IMR-90 (cell line): ENCODE results near the gene TIFAB. TPM values are rescaled to one million over a fixed set of nuclear protein-coding genes. Genes with fewer than 3 reads are reported as not detected.

Experiments
- ATAC-seq: fragments of 200-7000 bp; cut with Tn5 transposase; 2 replicates; pipeline ENCODE4 v1.9.1; 2020; ENCODE audit warnings: low read depth, mild to moderate bottlenecking, moderate library complexity
- BruUV-seq: library from RNA; stranded (reverse); fragments of 400-500 nt; replicated peaks from 2 replicates; lab custom pipeline; 2021; lab: Mats Ljungman, UMichigan
- CTCF ChIA-PET: fragments of 300-600 bp; formaldehyde crosslinking; extraction: SDS; loops from one replicate; lab custom pipeline; 2021; ENCODE audit warnings: antibody characterized with exemption; lab: Yijun Ruan, JAX
- POLR2A ChIA-PET: fragments of 300-600 bp; sonication (Branson Sonifier 250); formaldehyde crosslinking; loops from one replicate; lab custom pipeline; 2022; ENCODE audit warnings: antibody characterized with exemption; ENCODE audit not compliant: unreplicated experiment; lab: Charles Lee
- DNase-seq: peaks from one replicate; pipeline ENCODE4 v3.0.0; 2013
- H2AFZ ChIP-seq: replicated peaks from 2 replicates; pipeline ENCODE3; 2013; ENCODE audit warnings: low read length, mild to moderate bottlenecking; ENCODE audit not compliant: poor library complexity
- H2AK5ac ChIP-seq: 2 replicates; pipeline ENCODE4 v1.6.1; 2013; ENCODE audit warnings: low read depth, low read length, inconsistent platforms
- H2AK9ac ChIP-seq: replicated peaks from 2 replicates; pipeline ENCODE3; 2013; ENCODE audit warnings: mild to moderate bottlenecking, low read depth, low read length, moderate library complexity; ENCODE audit not compliant: poor library complexity
- H2BK120ac ChIP-seq: 2 replicates; pipeline ENCODE4 v1.6.1; 2013; ENCODE audit warnings: low read depth, low read length, inconsistent platforms
- H2BK15ac ChIP-seq: 3 replicates; pipeline ENCODE4 v1.6.1; 2013; ENCODE audit warnings: low read depth, low read length, inconsistent platforms
- H2BK20ac ChIP-seq: 2 replicates; pipeline ENCODE4 v1.6.1; 2013; ENCODE audit warnings: low read depth, mild to moderate bottlenecking, inconsistent platforms, low read length, moderate library complexity
- H2BK5ac ChIP-seq: 2 replicates; pipeline ENCODE4 v1.6.1; 2013; ENCODE audit warnings: mild to moderate bottlenecking, low read depth, low read length, inconsistent platforms; ENCODE audit not compliant: poor library complexity, severe bottlenecking
- H3K14ac ChIP-seq: replicated peaks from 2 replicates; pipeline ENCODE4 v1.6.1; 2013; ENCODE audit warnings: low read depth, low read length, inconsistent platforms
- H3K18ac ChIP-seq: 2 replicates; pipeline ENCODE4 v1.6.1; 2013; ENCODE audit warnings: low read depth, low read length, control low read depth
- H3K23ac ChIP-seq: 2 replicates; pipeline ENCODE4 v1.6.1; 2013; ENCODE audit warnings: low read depth, low read length, inconsistent platforms
- H3K27ac ChIP-seq: 2 replicates; pipeline ENCODE4 v1.5.1; 2013; ENCODE audit warnings: mild to moderate bottlenecking, control low read depth, low read length; ENCODE audit not compliant: insufficient read depth
- H3K27me3 ChIP-seq: 2 replicates; pipeline ENCODE4 v1.6.1; 2013; ENCODE audit warnings: low read length; ENCODE audit not compliant: control insufficient read depth, insufficient read depth
- H3K36me3 ChIP-seq: 2 replicates; pipeline ENCODE4 v1.6.1; 2013; ENCODE audit warnings: low read length, mixed read lengths; ENCODE audit not compliant: control insufficient read depth, insufficient read depth
- H3K4ac ChIP-seq: 2 replicates; pipeline ENCODE4 v1.6.1; 2013; ENCODE audit warnings: low read depth, low read length, inconsistent platforms
- H3K4me1 ChIP-seq: 2 replicates; pipeline ENCODE4 v1.6.1; 2013; ENCODE audit warnings: low read length, mixed read lengths; ENCODE audit not compliant: control insufficient read depth, insufficient read depth
- H3K4me2 ChIP-seq: 2 replicates; pipeline ENCODE4 v1.6.1; 2013; ENCODE audit warnings: low read depth, mild to moderate bottlenecking, control low read depth, low read length, moderate library complexity
- H3K4me3 ChIP-seq: 2 replicates; pipeline ENCODE4 v1.5.1; 2013; ENCODE audit warnings: low read depth, mild to moderate bottlenecking, control low read depth, low read length, moderate library complexity; ENCODE audit not compliant: insufficient read depth
- H3K56ac ChIP-seq: 2 replicates; pipeline ENCODE4 v1.6.1; 2013; ENCODE audit warnings: low read length, inconsistent platforms; ENCODE audit not compliant: insufficient read depth; ENCODE audit errors: extremely low read depth
- H3K79me1 ChIP-seq, 2 experiments: 2 replicates each; pipeline ENCODE4 v1.6.1; 2013; ENCODE audit warnings: low read length in 2 of 2, inconsistent platforms in 1 of 2, low read depth in 1 of 2
- H3K9ac ChIP-seq: 2 replicates; pipeline ENCODE4 v1.6.1; 2013; ENCODE audit warnings: low read depth, low read length, control low read depth
- H3K9me1 ChIP-seq: 2 replicates; pipeline ENCODE4 v1.6.1; 2013; ENCODE audit warnings: low read length, inconsistent platforms; ENCODE audit not compliant: insufficient read depth
- H3K9me3 ChIP-seq: 2 replicates; pipeline ENCODE4 v1.6.1; 2013; ENCODE audit warnings: low read length; ENCODE audit not compliant: control insufficient read depth, insufficient read depth
- H4K20me1 ChIP-seq: 2 replicates; pipeline ENCODE4 v1.6.1; 2013; ENCODE audit warnings: low read length, inconsistent platforms; ENCODE audit not compliant: insufficient read depth
- H4K5ac ChIP-seq: 2 replicates; pipeline ENCODE4 v1.6.1; 2013; ENCODE audit warnings: mild to moderate bottlenecking, low read depth, low read length, control low read depth
- H4K8ac ChIP-seq, 2 experiments: 2 replicates each; pipeline ENCODE4 v1.6.1; 2013; ENCODE audit warnings: low read depth in 2 of 2, low read length in 2 of 2, control low read depth in 1 of 2, inconsistent platforms in 1 of 2
- H4K91ac ChIP-seq: 2 replicates; pipeline ENCODE4 v1.6.1; 2013; ENCODE audit warnings: low read depth, low read length, inconsistent platforms; ENCODE audit not compliant: insufficient read depth
- BHLHE40 ChIP-seq: fragments of 150-350 bp; IDR thresholded peaks from 2 replicates; pipeline ENCODE4 v1.6.1; 2016; ENCODE audit warnings: mild to moderate bottlenecking, low read depth, low read length
- CEBPB ChIP-seq: IDR thresholded peaks from 2 replicates; pipeline ENCODE4 v1.6.1; 2012; ENCODE audit warnings: low read depth, low read length, improper control_type of control experiment
- CHD1 ChIP-seq: IDR thresholded peaks from 2 replicates; pipeline ENCODE4 v1.6.1; 2012; ENCODE audit warnings: low read depth, low read length, improper control_type of control experiment
- CTCF ChIP-seq: conservative IDR thresholded peaks from 2 replicates; pipeline ENCODE4 v1.5.1; 2012; ENCODE audit warnings: mild to moderate bottlenecking, low read depth, low read length, improper control_type of control experiment
- FOS ChIP-seq: fragments of 150-350 bp; IDR thresholded peaks from 2 replicates; pipeline ENCODE4 v1.6.1; 2016; ENCODE audit warnings: low read depth, low read length
- MAFK ChIP-seq: IDR thresholded peaks from 2 replicates; pipeline ENCODE4 v1.6.1; 2012; ENCODE audit warnings: low read depth, low read length, improper control_type of control experiment
- MAZ ChIP-seq: IDR thresholded peaks from 2 replicates; pipeline ENCODE4 v1.6.1; 2012; ENCODE audit warnings: low read depth, mild to moderate bottlenecking, low read length, improper control_type of control experiment, moderate library complexity, borderline replicate concordance
- MXI1 ChIP-seq: IDR thresholded peaks from 2 replicates; pipeline ENCODE4 v1.6.1; 2012; ENCODE audit warnings: low read depth, mild to moderate bottlenecking, low read length, moderate library complexity, borderline replicate concordance
- NFE2L2 ChIP-seq: fragments of 150-350 bp; IDR thresholded peaks from 2 replicates; pipeline ENCODE4 v1.6.1; 2016; ENCODE audit warnings: low read depth, mild to moderate bottlenecking, low read length
- POLR2A ChIP-seq: IDR thresholded peaks from 2 replicates; pipeline ENCODE4 v1.6.1; 2012; ENCODE audit warnings: mild to moderate bottlenecking, low read depth, low read length
- RAD21 ChIP-seq: IDR thresholded peaks from 2 replicates; pipeline ENCODE4 v1.6.1; 2012; ENCODE audit warnings: low read length, improper control_type of control experiment
- RCOR1 ChIP-seq: IDR thresholded peaks from 2 replicates; pipeline ENCODE4 v1.6.1; 2012; ENCODE audit warnings: mild to moderate bottlenecking, low read length, improper control_type of control experiment; ENCODE audit not compliant: insufficient replicate concordance
- RFX5 ChIP-seq: IDR thresholded peaks from 2 replicates; pipeline ENCODE4 v1.8.0; 2012; ENCODE audit warnings: low read depth, mild to moderate bottlenecking, low read length, moderate library complexity
- SMC3 ChIP-seq: fragments of 150-350 bp; IDR thresholded peaks from 2 replicates; pipeline ENCODE4 v1.6.1; 2016; ENCODE audit warnings: low read depth, mild to moderate bottlenecking, antibody characterized with exemption, low read length, moderate library complexity
- USF2 ChIP-seq: fragments of 150-350 bp; IDR thresholded peaks from 2 replicates; pipeline ENCODE4 v1.6.1; 2017; ENCODE audit warnings: mild to moderate bottlenecking, antibody characterized with exemption, low read length, low read depth
- WGBS, 2 experiments: methylation state at CpG; one replicate each; pipeline versions ENCODE4 v1.1.5 to v1.1.7; 2013; ENCODE audit warnings: missing lambda C conversion rate in 2 of 2; ENCODE audit not compliant: insufficient read length in 1 of 2; ENCODE audit errors: extremely low coverage in 2 of 2; 5-methylcytosine and 5-hydroxymethylcytosine counted together
- dilution Hi-C: fragments of 300-500 bp; cut with HindIII; formaldehyde crosslinking; loops from one replicate; pipeline ENCODE4 v1.14.3; 2018; ENCODE audit warnings: low sequenced_read_pairs; ENCODE audit not compliant: unreplicated experiment
- in situ Hi-C: fragments of 300-500 bp; cut with MboI; formaldehyde crosslinking; loops from 3 replicates; pipeline ENCODE4 v1.14.3; 2019; ENCODE audit warnings: low sequenced_read_pairs, inconsistent platforms, mixed read lengths
- intact Hi-C: fragments of 100-400 bp; cut with micrococcal nuclease; formaldehyde crosslinking; loops from 2 replicates; pipeline ENCODE4 v1.10.0; 2022
- polyA plus RNA-seq, 3 experiments: library from polyadenylated mRNA; depleted of rRNA; stranded (reverse); fragments of >200 nt; gene quantifications; 2 replicates each; pipeline ENCODE4 v1.2.3, GENCODE V29; 2012; ENCODE audit warnings: low replicate concordance in 1 of 3
- total RNA-seq: library from RNA; depleted of rRNA; stranded (reverse); fragments of >200 nt; gene quantifications from 2 replicates; pipeline ENCODE4 v1.2.3, GENCODE V29; 2012

The TIFAB gene
- total and polyA plus RNA-seq, 2 of the 4 experiments (the other 2 are of a cell fraction) = not detected

DNA sequence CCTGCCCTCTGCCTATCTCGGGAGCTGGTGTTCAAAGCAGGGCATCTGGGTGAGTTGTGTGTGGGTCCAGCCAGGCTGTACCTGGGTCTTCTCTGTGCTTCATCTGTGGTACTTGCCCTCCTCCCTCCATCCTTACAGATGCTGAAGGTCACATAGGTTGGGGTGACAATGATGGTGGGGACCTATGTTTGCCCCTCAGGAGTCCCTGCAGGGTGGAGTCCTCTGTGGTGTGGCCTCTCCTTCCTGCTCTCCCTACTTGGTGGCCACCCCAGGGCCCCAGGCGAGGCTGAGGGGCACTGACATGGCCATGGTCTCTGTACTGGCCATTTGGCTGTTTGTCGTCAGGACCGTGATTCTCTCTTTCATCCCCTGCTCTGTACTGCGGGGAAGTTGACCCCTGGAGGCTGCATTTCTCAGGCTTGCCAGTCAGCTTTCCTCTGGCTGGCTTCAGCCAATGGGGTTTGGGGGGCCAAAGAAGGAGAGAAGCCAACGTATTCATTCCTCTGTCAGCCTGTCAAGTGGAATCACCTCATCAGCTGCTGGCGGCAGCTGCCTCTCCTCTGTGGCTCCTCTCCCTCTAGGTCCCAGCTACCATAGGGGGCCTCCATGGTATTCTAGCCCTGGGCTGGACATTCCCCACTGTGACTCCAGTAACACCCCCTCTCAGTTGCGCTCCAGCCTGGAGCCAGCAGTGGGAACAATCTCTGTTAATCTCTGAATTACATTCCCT, 9.6 kb downstream of the TIFAB start (continued):
- no peak for TF ChIP-seq RFX5

DNA sequence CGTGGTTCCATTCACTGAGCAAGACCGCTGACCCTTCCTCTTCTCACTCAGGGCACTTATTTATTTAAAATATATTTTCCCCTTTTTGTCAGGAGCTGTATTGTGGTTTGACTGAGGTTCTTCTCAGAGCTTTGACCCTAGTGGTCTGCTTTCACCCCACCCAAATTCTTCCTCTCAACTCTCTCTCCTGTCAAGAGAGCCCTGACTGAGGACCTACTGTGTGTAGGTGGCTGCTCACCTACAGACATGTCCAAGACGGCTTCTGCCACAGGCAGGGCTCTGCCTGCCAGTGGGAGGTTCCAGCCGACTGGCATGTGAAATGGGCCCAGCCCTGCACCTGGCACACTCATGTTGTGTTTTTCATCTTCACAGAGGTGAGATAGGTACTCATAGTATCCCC, 10.2 kb downstream of the TIFAB start:
- H4K5ac ChIP-seq = no peak overlapping the region
- peaks cover 11% of the 10 kb centered on the region for H3K4me1 ChIP-seq
- H2BK20ac ChIP-seq = no peak overlapping the region
- no peak overlapping the region for H2BK5ac ChIP-seq
- CTCF ChIA-PET = interaction anchor here (1.3 to 1.4 kb wide), 3 partner anchors 16 to 124 kb away, joined by 3 read pairs; no protein-coding TSS in a partner anchor
- H3K18ac ChIP-seq = no peak overlapping the region
- H2AK5ac ChIP-seq = no peak overlapping the region
- H2AK9ac ChIP-seq = no peak overlapping the region
- H2BK15ac ChIP-seq = no peak overlapping the region
- in situ Hi-C loops = no loop called here
- H3K9me3 ChIP-seq = no peaks in the 10 kb centered on the region
- WGBS, 2 experiments = 83% methylated on average over 2 of the region's 4 CpGs; no CpG with 5 or more reads in 1 of the 2 experiments
- H3K23ac ChIP-seq = no peak overlapping the region
- POLR2A ChIA-PET = no interaction called here
- intact Hi-C loops = no loop called here
- no peak overlapping the region for H3K56ac ChIP-seq
- no peak overlapping the region for H3K4me3 ChIP-seq
- H3K4me2 ChIP-seq = no peak overlapping the region
- H3K79me1 ChIP-seq = no peaks in the 10 kb centered on the region
- no peak for ATAC-seq
- no peaks in the 10 kb centered on the region for H3K36me3 ChIP-seq
- H3K9ac ChIP-seq = no peak overlapping the region
- no peak overlapping the region for H3K4ac ChIP-seq
- no peak overlapping the region for H3K27ac ChIP-seq
- no peak overlapping the region for H4K91ac ChIP-seq
- H4K20me1 ChIP-seq = no peaks in the 10 kb centered on the region
- peaks cover 9% of the 10 kb centered on the region for H3K9me1 ChIP-seq
- dilution Hi-C loops = no loop called here
- no TSS peak for BruUV-seq
- H2BK120ac ChIP-seq = no peak overlapping the region
- H3K14ac ChIP-seq = no peak overlapping the region
- no peak overlapping the region for H2AFZ ChIP-seq
- H3K27me3 ChIP-seq = no peaks in the 10 kb centered on the region; the same call in 1 of the 2 replicates
- no peak for DNase-seq
- no peak overlapping the region for H4K8ac ChIP-seq
- no peak for TF ChIP-seq MXI1
- no peak for TF ChIP-seq NFE2L2
- no peak for TF ChIP-seq POLR2A
- no peak for TF ChIP-seq CEBPB
- TF ChIP-seq RCOR1 = no peak
- TF ChIP-seq CHD1 = no peak
- no peak for TF ChIP-seq RAD21
- TF ChIP-seq BHLHE40 = no peak
- no peak for TF ChIP-seq USF2
- TF ChIP-seq SMC3 = no peak
- TF ChIP-seq CTCF = no peak
- no peak for TF ChIP-seq RFX5
- TF ChIP-seq MAZ = no peak
- TF ChIP-seq FOS = no peak
- TF ChIP-seq MAFK = no peak
